Neural cell (in vitro differentiated cells): ENCODE results near the gene SRP14. TPM values are rescaled to one million over a fixed set of nuclear protein-coding genes. Genes with fewer than 3 reads are reported as not detected.

Experiments used
- H2AFZ ChIP-seq: fragments of 200-600, 300-800 bp; sonication (generic), shearing (Covaris generic); 2 replicates; pipeline ENCODE4 v1.6.0; 2014; ENCODE audit warnings: low read depth, mild to moderate bottlenecking, antibody characterized with exemption, low read length, moderate library complexity
- H3F3A ChIP-seq: fragments of 200-600 bp; shearing (Covaris generic); 2 replicates; pipeline ENCODE4 v1.6.1; 2016; ENCODE audit warnings: mild to moderate bottlenecking, moderate library complexity, mixed read lengths, antibody characterized with exemption, low read length; ENCODE audit not compliant: insufficient read depth, poor library complexity, severe bottlenecking
- H3K27ac ChIP-seq: fragments of 200-600, 300-800 bp; sonication (generic), shearing (Covaris generic); 2 replicates; pipeline ENCODE4 v1.5.1; 2014; ENCODE audit warnings: mild to moderate bottlenecking, low read length, moderate library complexity
- H3K27me3 ChIP-seq: fragments of 300-800, 200-600 bp; sonication (generic), shearing (Covaris generic); 2 replicates; pipeline ENCODE4 v1.6.0; 2014; ENCODE audit warnings: mild to moderate bottlenecking, low read depth, low read length, moderate library complexity; ENCODE audit not compliant: insufficient read depth
- H3K36me3 ChIP-seq: fragments of 300-800, 200-600 bp; sonication (generic), shearing (Covaris generic); 2 replicates; pipeline ENCODE4 v1.5.1; 2014; ENCODE audit warnings: mild to moderate bottlenecking, antibody characterized with exemption, low read length, moderate library complexity; ENCODE audit not compliant: insufficient read depth
- H3K4me2 ChIP-seq: fragments of 300-800, 200-600 bp; sonication (generic), shearing (Covaris generic); 2 replicates; pipeline ENCODE4 v1.6.0; 2014; ENCODE audit warnings: mild to moderate bottlenecking, low read length
- H3K4me3 ChIP-seq: fragments of 300-800, 200-600 bp; sonication (generic), shearing (Covaris generic); 2 replicates; pipeline ENCODE4 v1.5.1; 2014; ENCODE audit warnings: mild to moderate bottlenecking, low read length, moderate library complexity
- H3K79me2 ChIP-seq: fragments of 200-600 bp; shearing (Covaris generic); replicated peaks from 2 replicates; pipeline ENCODE4 v1.6.0; 2014; ENCODE audit warnings: mild to moderate bottlenecking, low read length, moderate library complexity; ENCODE audit not compliant: insufficient read depth
- H3K9ac ChIP-seq: fragments of 300-800, 200-600 bp; sonication (generic), shearing (Covaris generic); 2 replicates; pipeline ENCODE4 v1.6.1; 2016; ENCODE audit warnings: mild to moderate bottlenecking, low read length, mixed read lengths
- H3K9me2 ChIP-seq: fragments of 200-600 bp; shearing (Covaris generic); 2 replicates; pipeline ENCODE4 v1.6.1; 2016; ENCODE audit warnings: mild to moderate bottlenecking, low read length, mixed read lengths; ENCODE audit not compliant: insufficient read depth
- H3K9me3 ChIP-seq: fragments of 200-600, 300-800 bp; sonication (generic), shearing (Covaris generic); 2 replicates; pipeline ENCODE4 v1.6.1; 2016; ENCODE audit warnings: mild to moderate bottlenecking, mixed run types, low read length, moderate library complexity, mixed read lengths
- H4K20me1 ChIP-seq: fragments of 200-600 bp; shearing (Covaris generic); 2 replicates; pipeline ENCODE4 v1.6.1; 2016; ENCODE audit warnings: mild to moderate bottlenecking, mixed run types; ENCODE audit not compliant: insufficient read depth
- CTCF ChIP-seq: fragments of 450-650 bp; IDR thresholded peaks from 2 replicates; pipeline ENCODE4 v1.5.1; 2014; ENCODE audit warnings: antibody characterized with exemption, mild to moderate bottlenecking, moderate library complexity; ENCODE audit not compliant: poor library complexity, severe bottlenecking
- EP300 ChIP-seq: fragments of 450-650 bp; conservative IDR thresholded peaks from 2 replicates; pipeline ENCODE4 v1.6.1; 2014; ENCODE audit warnings: antibody characterized with exemption, mild to moderate bottlenecking, moderate library complexity; ENCODE audit not compliant: poor library complexity, severe bottlenecking
- EZH2 ChIP-seq: fragments of 200-600, 300-800 bp; shearing (Covaris generic), sonication (generic); IDR thresholded peaks from 2 replicates; pipeline ENCODE4 v1.6.1; 2014; ENCODE audit warnings: antibody characterized with exemption, low read length, borderline replicate concordance, mild to moderate bottlenecking; ENCODE audit not compliant: insufficient read depth, poor library complexity, severe bottlenecking
- MXI1 ChIP-seq: fragments of 450-650 bp; conservative IDR thresholded peaks from 2 replicates; pipeline ENCODE4 v1.6.1; 2014; ENCODE audit warnings: antibody characterized with exemption, mild to moderate bottlenecking; ENCODE audit not compliant: poor library complexity, severe bottlenecking
- POLR2AphosphoS5 ChIP-seq: IDR thresholded peaks from 2 replicates; pipeline ENCODE4 v1.6.1; 2012
- RAD21 ChIP-seq: fragments of 450-650 bp; conservative IDR thresholded peaks from 2 replicates; pipeline ENCODE4 v1.6.1; 2014; ENCODE audit warnings: antibody characterized with exemption, mild to moderate bottlenecking, moderate library complexity
- REST ChIP-seq: IDR thresholded peaks from 2 replicates; pipeline ENCODE4 v1.6.1; 2012; ENCODE audit warnings: borderline replicate concordance
- SMC3 ChIP-seq: fragments of 450-650 bp; conservative IDR thresholded peaks from 2 replicates; pipeline ENCODE4 v1.6.1; 2014; ENCODE audit warnings: antibody characterized with exemption, mild to moderate bottlenecking, moderate library complexity; ENCODE audit not compliant: poor library complexity
- TAF1 ChIP-seq: IDR thresholded peaks from 2 replicates; pipeline ENCODE4 v1.6.1; 2012; ENCODE audit warnings: low read depth
- polyA plus RNA-seq: library from polyadenylated mRNA; depleted of rRNA; stranded (reverse); fragments of >200 nt; gene quantifications from 2 replicates; pipeline ENCODE4 v1.2.3, GENCODE V29; 2014

The SRP14 gene
- polyA plus RNA-seq, 1 donor from 2014 or later, result 490 TPM

GRCh38 chr15:40069178-40070165 lies 30.5 kb upstream of the SRP14 start (continued):
- TF ChIP-seq EZH2, result no peak

GRCh38 chr15:40067921-40068624 lies 29.1 kb upstream of the SRP14 start:
- H3K27ac ChIP-seq, result no peak overlapping the region
- H3K4me2 ChIP-seq, result no peak overlapping the region

More at GRCh38 chr15:40067921-40068624, 29.1 kb upstream of the SRP14 start:
- Histone ChIP-seq H2AFZ (no peak overlapping the region), H3K27me3 (no peaks in the 10 kb centered on the region), H4K20me1 (no peaks in the 10 kb centered on the region), H3K9me2 (no peaks in the 10 kb centered on the region), H3F3A (no peaks in the 10 kb centered on the region), H3K9me3 (no peaks in the 10 kb centered on the region), H3K79me2 (no peaks in the 10 kb centered on the region), H3K9ac (no peak overlapping the region), H3K36me3 (no peaks in the 10 kb centered on the region), H3K4me3 (no peak overlapping the region)
- TF ChIP-seq EP300, result no peak
- no peak for TF ChIP-seq EZH2
- TF ChIP-seq POLR2AphosphoS5, result no peak
- no peak for TF ChIP-seq CTCF
- TF ChIP-seq MXI1, result no peak
- TF ChIP-seq REST, result no peak
- TF ChIP-seq RAD21, result no peak
- TF ChIP-seq TAF1, result no peak
- TF ChIP-seq SMC3, result no peak
